HG03354 (cell line): Measurements from ENCODE around the gene HELZ2.

ENCODE experiments used
- ATAC-seq: cut with Tn5 transposase; IDR thresholded peaks from one replicate; pipeline ENCODE4 v1.9.1; 2021; ENCODE audit warnings: mild to moderate bottlenecking; ENCODE audit not compliant: unreplicated experiment, poor library complexity, severe bottlenecking

HELZ2 gene

DNA sequence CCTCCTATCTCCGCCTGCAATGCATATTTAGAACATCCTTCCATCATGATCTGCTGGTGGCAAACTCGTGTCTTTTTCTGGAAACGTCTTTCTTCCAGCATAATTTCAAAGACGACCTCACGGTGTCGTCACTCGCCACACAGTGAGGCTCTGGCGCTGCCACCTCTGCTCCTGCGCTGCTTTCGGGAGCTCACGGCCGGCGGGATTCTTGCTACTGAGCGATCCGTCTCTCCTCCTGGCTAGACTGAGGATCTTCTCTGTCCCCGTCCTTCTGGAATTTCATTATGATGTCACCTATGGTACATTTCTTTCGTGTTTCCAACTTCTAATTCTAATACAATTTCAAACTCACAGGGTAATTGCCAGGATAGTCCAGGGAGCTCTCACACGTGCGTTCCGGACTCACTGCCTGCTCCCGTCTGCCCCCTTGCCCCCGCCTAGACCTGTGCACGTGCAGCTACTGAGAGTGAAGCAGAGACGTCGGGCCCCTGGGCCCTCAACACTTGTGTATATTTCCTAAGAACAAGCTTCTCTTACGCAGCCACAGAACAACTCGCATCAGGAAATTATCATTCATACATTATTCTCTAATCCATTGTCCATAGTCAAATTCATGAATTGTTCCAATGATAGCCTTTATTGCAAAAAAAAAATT, 25.5 kb upstream of the HELZ2 start:
- no peak for ATAC-seq

GRCh38 chr20:63598479-63599395, 24.7 kb upstream of the HELZ2 start:
- ATAC-seq, result no peak

- no peak for ATAC-seq
Observed at GRCh38 chr20:63597651-63598478, 23.8 kb upstream of the HELZ2 start.

- ATAC-seq, result no peak
Observed at GRCh38 chr20:63596423-63596822, 22.4 kb upstream of the HELZ2 start.

DNA sequence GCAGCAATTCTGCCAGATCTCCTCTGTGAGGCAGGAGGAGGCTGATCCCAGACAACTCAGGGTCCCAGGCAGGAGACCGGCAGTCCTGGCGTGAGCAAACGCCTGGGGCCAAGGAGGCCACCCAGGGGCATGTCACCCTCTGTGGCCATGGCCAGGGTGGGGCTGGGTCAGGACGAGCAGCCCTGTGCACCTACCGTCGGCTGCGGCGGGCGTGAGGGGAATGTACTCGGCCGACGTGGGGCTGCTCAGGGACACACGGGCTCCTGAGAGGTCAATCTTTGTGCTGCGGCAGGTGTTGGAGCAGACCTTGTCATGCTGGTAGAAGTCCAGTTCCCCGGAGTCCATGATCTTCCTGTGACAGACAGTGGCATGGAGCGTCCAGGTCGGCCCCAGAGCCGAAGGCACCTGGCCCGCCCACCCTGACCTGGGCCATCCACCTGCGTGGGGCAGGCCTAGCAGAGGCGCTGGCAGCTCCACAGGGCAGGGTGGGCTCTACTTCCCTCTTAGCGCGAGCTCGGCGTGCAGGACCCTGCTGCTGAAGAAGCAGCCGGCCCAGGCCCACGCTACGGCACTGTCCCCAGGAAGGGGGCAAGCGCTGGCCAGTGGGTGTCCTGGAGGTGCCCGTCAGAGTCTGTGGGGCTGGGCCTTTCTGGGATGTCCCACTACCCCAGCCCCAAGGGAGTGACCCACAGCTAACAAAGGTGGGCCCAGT, 21.5 kb upstream of the HELZ2 start:
- no peak for ATAC-seq

DNA sequence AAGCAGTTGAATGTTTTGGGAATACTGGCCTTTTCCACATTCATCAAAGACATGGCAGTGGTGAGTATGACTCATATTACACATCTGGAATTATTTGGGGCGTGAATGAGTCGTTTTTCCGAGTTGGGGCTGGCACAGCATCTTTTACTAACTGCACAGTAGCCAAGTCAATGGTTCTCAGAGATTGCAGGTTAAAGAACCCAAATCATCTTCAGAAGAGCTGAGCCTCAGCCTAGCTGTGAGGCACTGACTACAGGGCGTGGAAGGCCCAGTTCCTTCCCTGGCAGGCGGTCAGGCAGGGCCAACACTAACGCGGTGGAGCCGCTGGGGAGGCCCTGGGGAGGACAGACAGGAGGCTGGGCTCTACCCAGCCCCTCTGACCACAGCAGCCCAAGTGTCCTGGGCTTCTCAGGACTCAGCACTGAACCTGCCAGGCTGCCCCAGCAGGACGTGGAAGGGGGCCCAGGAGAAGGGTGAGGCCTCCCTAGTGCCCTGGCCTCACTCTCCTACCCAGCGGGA, 20.1 kb upstream of the HELZ2 start:
- no peak for ATAC-seq

DNA sequence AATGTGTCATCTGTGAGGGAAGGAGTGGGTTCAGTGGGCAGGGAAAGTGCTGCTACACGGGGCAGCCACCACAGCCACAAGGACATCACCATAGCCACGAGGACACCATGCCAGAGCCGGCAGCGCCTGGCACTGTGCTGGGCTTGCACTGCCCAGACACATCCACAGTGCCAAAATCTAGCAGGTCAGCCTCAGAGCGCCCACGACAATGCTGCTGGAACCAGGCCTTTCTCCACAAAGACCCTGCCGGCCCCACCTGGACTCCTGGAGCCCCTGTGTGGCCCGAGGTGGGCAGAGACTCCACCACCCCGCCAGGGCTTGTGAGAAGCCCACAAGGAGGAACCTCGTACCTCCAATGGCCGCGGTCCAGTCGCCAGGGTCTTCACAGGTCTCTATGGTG, 18.6 kb upstream of the HELZ2 start:
- ATAC-seq, result no peak

- ATAC-seq, result no peak
Observed at GRCh38 chr20:63591786-63592355, 17.8 kb upstream of the HELZ2 start.

DNA sequence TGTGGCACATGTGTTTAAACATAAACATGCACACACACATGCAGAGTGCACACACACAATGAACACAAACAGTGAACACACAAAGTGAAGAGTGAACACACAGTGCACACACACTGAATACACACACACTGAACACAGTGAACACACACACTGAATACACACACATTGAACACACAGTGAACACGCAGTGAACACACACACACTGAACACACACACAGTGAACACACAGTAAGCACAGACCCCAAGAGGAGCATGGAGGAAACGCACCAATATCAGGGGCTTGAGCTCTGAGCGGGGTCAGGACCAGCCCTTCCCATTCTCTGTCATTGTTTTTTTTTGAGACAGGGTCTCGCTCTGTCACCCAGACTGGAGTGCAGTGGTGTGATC, 17.1 kb upstream of the HELZ2 start:
- no peak for ATAC-seq

- no peak for ATAC-seq
Observed at GRCh38 chr20:63590218-63591146, 16.4 kb upstream of the HELZ2 start.

GRCh38 chr20:63589261-63590217, 15.5 kb upstream of the HELZ2 start:
- no peak for ATAC-seq

DNA sequence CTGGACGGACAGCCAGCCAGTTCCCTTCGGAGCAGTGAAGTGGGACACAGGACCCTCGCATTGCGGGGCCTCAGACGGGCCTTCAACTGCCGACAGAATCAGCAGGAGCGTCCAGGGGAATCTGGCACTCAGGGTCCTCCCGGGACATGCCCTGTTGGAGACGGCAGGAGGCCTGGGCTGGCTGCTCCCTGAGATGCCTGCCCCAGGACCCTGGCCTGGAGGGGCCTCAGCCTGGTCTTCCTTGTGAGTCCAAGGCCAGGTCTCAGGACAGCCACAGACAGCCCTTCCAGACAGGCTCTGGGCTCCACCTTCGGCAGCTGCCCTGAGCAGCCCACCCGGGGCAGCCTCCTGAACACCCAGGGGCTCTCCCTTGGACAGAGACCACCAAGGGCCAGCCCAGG, 14.6 kb upstream of the HELZ2 start:
- ATAC-seq, result no peak

DNA sequence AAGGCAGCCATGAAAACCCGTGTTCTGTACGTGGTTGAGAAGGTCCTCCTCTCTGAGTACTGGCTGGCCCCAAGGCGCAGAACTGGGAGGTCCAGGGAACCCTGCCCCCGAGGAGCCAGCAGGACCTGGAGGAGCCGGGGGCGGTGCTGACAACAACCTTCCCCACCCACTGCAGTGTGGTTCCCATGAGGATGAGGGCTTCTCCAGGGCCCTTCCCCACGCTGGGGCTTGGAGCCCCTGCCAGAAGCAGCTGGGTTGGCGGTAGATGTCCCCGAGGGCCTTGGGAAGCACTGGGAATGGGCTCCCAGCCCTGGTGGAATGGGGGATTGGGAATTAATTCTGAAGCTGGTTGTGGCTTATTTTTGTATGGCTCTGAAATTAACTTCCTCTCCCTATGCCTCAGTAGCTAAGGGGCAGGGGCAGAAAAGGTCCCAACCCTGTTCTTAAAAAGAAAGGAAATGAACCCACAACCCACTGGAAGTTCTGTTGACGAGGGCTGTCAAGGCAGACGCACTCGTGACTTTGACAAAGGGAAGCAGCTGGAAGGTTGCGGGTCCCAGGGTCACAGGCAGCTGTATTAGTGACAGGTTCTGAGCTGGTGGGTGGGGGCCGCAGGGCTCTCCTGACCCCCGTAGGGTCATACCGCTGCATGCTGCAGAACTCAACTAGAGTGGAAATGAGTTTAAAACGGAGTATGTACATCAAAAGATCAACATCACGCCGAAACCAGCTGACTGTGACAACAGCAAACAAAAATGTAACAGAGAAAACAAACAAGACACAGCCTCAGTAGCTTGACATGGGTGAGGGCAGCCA, 13.9 kb upstream of the HELZ2 start:
- no peak for ATAC-seq

GRCh38 chr20:63587256-63587655, 13.2 kb upstream of the HELZ2 start:
- no peak for ATAC-seq

GRCh38 chr20:63586797-63587196, 12.8 kb upstream of the HELZ2 start:
- ATAC-seq, result no peak
